BLaER1 treated with 17β-estradiol and CSF1 and Interleukin-3, amounts not matched to agents 10 nM and 100 nM (cell line): Measurements from ENCODE around the gene PANK3.

Experiments
- H3K27ac ChIP-seq, 11 experiments: shearing (Covaris generic); formaldehyde crosslinking; 2 replicates each; pipeline ENCODE4 v1.8.1; 2022
- H3K27me3 ChIP-seq, 11 experiments: shearing (Covaris generic); formaldehyde crosslinking; 2 replicates each; pipeline ENCODE4 v1.8.1; 2022
- H3K36me3 ChIP-seq, 11 experiments: shearing (Covaris generic); formaldehyde crosslinking; 2 replicates each; pipeline ENCODE4 v1.8.1; 2022
- H3K4me1 ChIP-seq, 10 experiments: shearing (Covaris generic); formaldehyde crosslinking; 2 replicates each; pipeline ENCODE4 v1.8.1; 2022
- H3K4me2 ChIP-seq, 11 experiments: shearing (Covaris generic); formaldehyde crosslinking; 2 replicates each; pipeline ENCODE4 v1.8.1; 2022
- H3K4me3 ChIP-seq, 10 experiments: shearing (Covaris generic); formaldehyde crosslinking; 2 replicates each; pipeline ENCODE4 v1.8.1; 2022
- H3K9ac ChIP-seq, 11 experiments: shearing (Covaris generic); formaldehyde crosslinking; 2 replicates each; pipeline ENCODE4 v1.8.1; 2022
- H3K9me3 ChIP-seq, 11 experiments: shearing (Covaris generic); formaldehyde crosslinking; replicated peaks in 1 of 11; 2 replicates each; pipeline ENCODE4 v1.8.1; 2022
- H4K20me1 ChIP-seq, 11 experiments: shearing (Covaris generic); formaldehyde crosslinking; 2 replicates each; pipeline ENCODE4 v1.8.1; 2022
- Cebpa-rat ChIP-seq, 11 experiments: shearing (Covaris generic); IDR thresholded peaks; 2 replicates each; pipeline ENCODE4 v1.8.1; 2022

The PANK3 gene

GRCh38 chr5:168525856-168526255, 53.3 kb downstream of the PANK3 start:
- Histone ChIP-seq H3K36me3 (peaks cover 0 to 30% (median 14%) of the 10 kb centered on the region in 11 experiments; a peak in 15 of 22 replicates), H3K4me1 (no peaks in the 10 kb centered on the region), H3K27me3 (no peaks in the 10 kb centered on the region), H3K9ac (no peak overlapping the region), H4K20me1 (no peaks in the 10 kb centered on the region), H3K9me3 (peaks cover 0 to 11% (median 5%) of the 10 kb centered on the region in 11 experiments; a peak in 8 of 22 replicates), H3K4me2 (no peak overlapping the region), H3K4me3 (no peak overlapping the region), H3K27ac (no peak overlapping the region)
- no peak for TF ChIP-seq Cebpa-rat (IDR thresholded peaks at IDR 0.05)

GRCh38 chr5:168513861-168514428, 65.2 kb downstream of the PANK3 start:
- Histone ChIP-seq H3K4me3 (no peak overlapping the region), H3K27me3 (no peaks in the 10 kb centered on the region), H3K4me1 (no peaks in the 10 kb centered on the region), H3K27ac (no peak overlapping the region), H4K20me1 (peaks cover 0 to 17% (median 4%) of the 10 kb centered on the region in 11 experiments; a peak in 5 of 22 replicates), H3K36me3 (peaks cover 97 to 100% (median 99%) of the 10 kb centered on the region in 11 experiments), H3K9ac (no peak overlapping the region), H3K4me2 (no peak overlapping the region), H3K9me3 (peaks cover 11 to 24% (median 22%) of the 10 kb centered on the region in 11 experiments)
- no peak for TF ChIP-seq Cebpa-rat (IDR thresholded peaks at IDR 0.05)

- Histone ChIP-seq H3K4me1 (no peaks in the 10 kb centered on the region), H3K27me3 (no peaks in the 10 kb centered on the region), H4K20me1 (peaks cover 0 to 11% (median 0%) of the 10 kb centered on the region in 11 experiments; a peak in 9 of 22 replicates), H3K9me3 (no peaks in the 10 kb centered on the region), H3K9ac (no peak overlapping the region), H3K36me3 (peaks cover 89 to 100% (median 95%) of the 10 kb centered on the region in 11 experiments), H3K4me3 (no peak overlapping the region), H3K27ac (no peak overlapping the region), H3K4me2 (no peak overlapping the region)
- no peak for TF ChIP-seq Cebpa-rat (IDR thresholded peaks at IDR 0.05)
These were observed 76.5 kb downstream of the PANK3 start for GRCh38 chr5:168502563-168503237.
